HEK293 (cell line): ENCODE measurements around the gene MLLT6.

Source experiments
- CTCF ChIA-PET: fragments of 350-600 bp; formaldehyde crosslinking; extraction: SDS; loops from one replicate; lab custom pipeline; 2021; ENCODE audit warnings: antibody characterized with exemption; lab: Yijun Ruan, JAX
- POLR2A ChIA-PET: fragments of 300-600 bp; formaldehyde crosslinking; extraction: SDS; loops from one replicate; lab custom pipeline; 2020; ENCODE audit warnings: antibody characterized with exemption, inconsistent platforms; lab: Yijun Ruan, JAX
- H3K27ac ChIP-seq: fragments of 200-500 bp; sonication (Bioruptor generic); 2 replicates; pipeline ENCODE4 v1.5.1; 2014; ENCODE audit warnings: low read depth, low read length, control low read depth, inconsistent platforms; ENCODE audit errors: extremely low read depth
- H3K36me3 ChIP-seq, 2 experiments: fragments of 200-500 bp in 1 of 2; sonication (Bioruptor generic) in 1 of 2; 1 replicate in 1 of 2; 2 replicates in 1 of 2; pipeline ENCODE4 v1.5.1; 2014 to 2017; ENCODE audit warnings: inconsistent platforms in 2 of 2, low read length in 2 of 2; ENCODE audit not compliant: control insufficient read depth in 2 of 2, insufficient read depth in 1 of 2
- H3K4me1 ChIP-seq: fragments of 200-500 bp; sonication (Bioruptor generic); 2 replicates; pipeline ENCODE4 v1.5.1; 2014; ENCODE audit warnings: mild to moderate bottlenecking, low read length, inconsistent platforms; ENCODE audit not compliant: control insufficient read depth, insufficient read depth
- H3K4me3 ChIP-seq: 2 replicates; pipeline ENCODE4 v1.5.1; 2011; ENCODE audit warnings: low read depth, mild to moderate bottlenecking, control low read depth, low read length, moderate library complexity
- H3K9me3 ChIP-seq: fragments of 200-500 bp; sonication (Bioruptor generic); 2 replicates; pipeline ENCODE4 v1.5.1; 2014; ENCODE audit warnings: low read depth, low read length, inconsistent platforms; ENCODE audit not compliant: control insufficient read depth, insufficient read depth
- GFI1B ChIP-seq: fragments of 450-650 bp; formaldehyde crosslinking; IDR thresholded peaks from 2 replicates; pipeline ENCODE4 v1.5.1; 2016; ENCODE audit warnings: missing biosample characterization, missing genetic modification characterization
- GLIS2 ChIP-seq: fragments of 450-650 bp; formaldehyde crosslinking; IDR thresholded peaks from 2 replicates; pipeline ENCODE4 v1.5.1; 2016; ENCODE audit warnings: missing biosample characterization, missing genetic modification characterization
- KLF7 ChIP-seq: fragments of 450-650 bp; formaldehyde crosslinking; IDR thresholded peaks from 2 replicates; pipeline ENCODE4 v1.5.1; 2016; ENCODE audit warnings: missing biosample characterization, missing genetic modification characterization, borderline replicate concordance
- MZF1 ChIP-seq: fragments of 450-650 bp; formaldehyde crosslinking; IDR thresholded peaks from 2 replicates; pipeline ENCODE4 v1.5.1; 2017; ENCODE audit warnings: missing biosample characterization, missing genetic modification characterization, borderline replicate concordance
- SP2 ChIP-seq: fragments of 450-650 bp; formaldehyde crosslinking; IDR thresholded peaks from 2 replicates; pipeline ENCODE4 v1.5.1; 2016; ENCODE audit warnings: missing biosample characterization, missing genetic modification characterization
- ZIC2 ChIP-seq: fragments of 450-650 bp; formaldehyde crosslinking; IDR thresholded peaks from 2 replicates; pipeline ENCODE4 v1.5.1; 2016; ENCODE audit warnings: missing biosample characterization, missing genetic modification characterization
- ZNF10 ChIP-seq: fragments of 450-650 bp; formaldehyde crosslinking; IDR thresholded peaks from 2 replicates; pipeline ENCODE4 v1.5.1; 2017; ENCODE audit warnings: missing biosample characterization, missing genetic modification characterization
- ZNF146 ChIP-seq: fragments of 450-650 bp; formaldehyde crosslinking; IDR thresholded peaks from 2 replicates; pipeline ENCODE4 v1.5.1; 2016; ENCODE audit warnings: missing biosample characterization, missing genetic modification characterization
- ZNF350 ChIP-seq: fragments of 450-650 bp; formaldehyde crosslinking; IDR thresholded peaks from 2 replicates; pipeline ENCODE4 v1.5.0; 2017; ENCODE audit warnings: missing biosample characterization, mild to moderate bottlenecking, missing genetic modification characterization
- ZNF423 ChIP-seq: fragments of 450-650 bp; formaldehyde crosslinking; IDR thresholded peaks from 2 replicates; pipeline ENCODE4 v1.5.1; 2016; ENCODE audit warnings: missing biosample characterization, missing genetic modification characterization
- ZNF621 ChIP-seq: fragments of 450-650 bp; formaldehyde crosslinking; IDR thresholded peaks from 2 replicates; pipeline ENCODE4 v1.5.1; 2017; ENCODE audit warnings: missing biosample characterization, missing genetic modification characterization
- ZNF624 ChIP-seq: fragments of 450-650 bp; formaldehyde crosslinking; IDR thresholded peaks from 2 replicates; pipeline ENCODE4 v1.5.1; 2017; ENCODE audit warnings: missing biosample characterization, missing genetic modification characterization
- ZNF768 ChIP-seq: fragments of 450-650 bp; formaldehyde crosslinking; IDR thresholded peaks from 2 replicates; pipeline ENCODE4 v1.5.1; 2018; ENCODE audit warnings: missing biosample characterization, mild to moderate bottlenecking, missing genetic modification characterization
- TF ChIP-seq, protein P1 (sequence below): fragments of 450-650 bp; formaldehyde crosslinking; IDR thresholded peaks from 2 replicates; pipeline ENCODE4 v1.5.1; 2016; ENCODE audit warnings: missing biosample characterization, missing genetic modification characterization
- TF ChIP-seq, protein P2 (sequence below): fragments of 450-650 bp; formaldehyde crosslinking; IDR thresholded peaks from 2 replicates; pipeline ENCODE4 v1.5.1; 2016; ENCODE audit warnings: missing biosample characterization, missing genetic modification characterization, borderline replicate concordance
- TF ChIP-seq, protein P3 (sequence below): fragments of 450-650 bp; formaldehyde crosslinking; IDR thresholded peaks from 2 replicates; pipeline ENCODE4 v1.5.1; 2016; ENCODE audit warnings: missing biosample characterization, missing genetic modification characterization
- TF ChIP-seq, protein P4 (sequence below): fragments of 450-650 bp; formaldehyde crosslinking; IDR thresholded peaks from 2 replicates; pipeline ENCODE4 v1.5.1; 2016; ENCODE audit warnings: missing biosample characterization, missing genetic modification characterization
- TF ChIP-seq, protein P5 (sequence below): fragments of 450-650 bp; formaldehyde crosslinking; IDR thresholded peaks from 2 replicates; pipeline ENCODE4 v1.5.1; 2016; ENCODE audit warnings: missing biosample characterization, missing genetic modification characterization

Gene MLLT6

DNA sequence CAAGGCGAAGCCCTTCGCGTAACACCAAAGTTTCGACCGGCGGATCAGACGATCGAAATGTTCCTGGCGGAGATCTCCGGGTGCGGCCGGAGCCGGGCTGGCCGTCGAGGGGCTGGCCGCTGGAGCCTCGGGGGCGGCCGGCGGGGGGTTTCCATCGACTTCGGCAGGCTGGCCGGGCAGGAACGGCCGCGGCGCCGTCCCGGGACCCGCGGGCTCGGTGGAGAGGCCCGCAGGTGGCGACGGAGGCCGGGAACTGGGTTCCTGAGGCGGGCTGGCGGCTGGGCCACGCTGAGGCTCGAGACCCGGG, 31.4 kb upstream of the MLLT6 start:
- ChIA-PET CTCF (interaction anchor here (0.7 to 0.9 kb wide), 3 partner anchors 11 to 165 kb away, joined by 3 to 4 read pairs (median 3); no protein-coding TSS in a partner anchor), POLR2A (interaction anchor here (1.3 kb wide), 1 partner anchor 18 kb away, joined by 3 read pairs; no protein-coding TSS in a partner anchor)
- H3K36me3 ChIP-seq: no peaks in the 10 kb centered on the region
- H3K4me1 ChIP-seq: peaks cover 18% of the 10 kb centered on the region
- peak overlapping the region; percentile 8; the same call in 1 of the 2 replicates for H3K27ac ChIP-seq
- H3K4me3 ChIP-seq: peak overlapping the region; percentile 45
- no peaks in the 10 kb centered on the region for H3K9me3 ChIP-seq
- TF ChIP-seq MZF1 (tag by site-specific recombination) (no peak), ZIC2 (tag by site-specific recombination) (no peak), SP2 (tag by site-specific recombination) (no peak), ZNF624 (no peak), ZNF768 (tag by site-specific recombination) (no peak), ZNF621 (tag by site-specific recombination) (no peak), KLF7 (tag by site-specific recombination) (no peak)
- TF ChIP-seq, protein P1, sequence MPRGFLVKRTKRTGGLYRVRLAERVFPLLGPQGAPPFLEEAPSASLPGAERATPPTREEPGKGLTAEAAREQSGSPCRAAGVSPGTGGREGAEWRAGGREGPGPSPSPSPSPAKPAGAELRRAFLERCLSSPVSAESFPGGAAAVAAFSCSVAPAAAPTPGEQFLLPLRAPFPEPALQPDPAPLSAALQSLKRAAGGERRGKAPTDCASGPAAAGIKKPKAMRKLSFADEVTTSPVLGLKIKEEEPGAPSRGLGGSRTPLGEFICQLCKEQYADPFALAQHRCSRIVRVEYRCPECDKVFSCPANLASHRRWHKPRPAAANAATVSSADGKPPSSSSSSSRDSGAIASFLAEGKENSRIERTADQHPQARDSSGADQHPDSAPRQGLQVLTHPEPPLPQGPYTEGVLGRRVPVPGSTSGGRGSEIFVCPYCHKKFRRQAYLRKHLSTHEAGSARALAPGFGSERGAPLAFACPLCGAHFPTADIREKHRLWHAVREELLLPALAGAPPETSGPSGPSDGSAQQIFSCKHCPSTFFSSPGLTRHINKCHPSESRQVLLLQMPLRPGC (tag by site-specific recombination): no peak

DNA sequence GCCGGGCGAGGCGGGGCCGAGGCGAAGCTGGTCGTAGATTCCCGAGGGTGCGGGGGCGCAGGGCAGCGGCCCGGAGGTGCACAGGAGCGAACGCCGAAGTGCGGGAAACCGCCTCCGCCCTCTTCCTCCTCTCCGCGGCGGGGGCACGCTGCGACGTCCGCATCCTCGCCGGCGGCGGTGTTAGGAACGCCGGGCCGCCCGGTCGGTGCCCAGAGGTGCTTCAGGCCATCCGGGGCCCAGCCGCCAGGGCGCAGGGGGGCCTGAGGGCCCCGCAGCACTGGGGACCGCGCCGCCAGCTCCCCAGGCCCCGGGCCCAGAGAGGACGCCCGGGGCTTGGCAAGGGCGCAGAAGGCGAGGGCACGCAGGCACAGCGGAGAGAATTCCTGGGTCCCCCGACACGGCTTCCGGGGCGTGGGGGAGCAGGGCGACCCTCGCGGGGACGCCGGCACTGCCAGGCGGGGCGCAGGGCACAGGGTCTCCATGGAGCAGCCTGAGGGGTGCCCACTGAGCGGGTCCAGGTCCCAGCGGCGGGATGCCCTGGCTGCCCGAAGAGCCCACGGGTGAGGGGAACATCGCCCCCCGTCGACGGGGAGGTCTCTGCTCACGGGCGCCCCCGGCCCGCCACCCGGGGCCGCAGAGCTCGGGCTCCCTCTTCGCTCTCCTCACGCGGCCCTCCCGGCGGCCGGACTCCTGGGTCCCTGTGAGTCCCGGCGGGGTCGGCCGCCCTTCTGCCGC, 30.9 kb upstream of the MLLT6 start:
- Histone ChIP-seq H3K36me3 (no peaks in the 10 kb centered on the region), H3K9me3 (no peaks in the 10 kb centered on the region), H3K4me3 (peak overlapping the region; percentile 45), H3K27ac (peak overlapping the region; percentile 8; the same call in 1 of the 2 replicates), H3K4me1 (peaks cover 18% of the 10 kb centered on the region)
- ChIA-PET POLR2A (interaction anchor here (1.3 to 1.9 kb wide), 3 partner anchors 14 to 32 kb away, joined by 3 to 8 read pairs (median 3); partner anchors contain the start of gene MLLT6), CTCF (interaction anchor here (0.6 to 4.6 kb wide), 8 partner anchors 11 to 166 kb away, joined by 3 to 60 read pairs (median 4); no protein-coding TSS in a partner anchor)
- TF ChIP-seq ZNF350 (tag by site-specific recombination) (no peak), GFI1B (no peak), ZNF10 (tag by site-specific recombination) (no peak), ZNF423 (no peak), ZNF146 (tag by site-specific recombination) (no peak), GLIS2 (peak; percentile 60; the same call in 1 of the 2 replicates)
- TF ChIP-seq, protein P2, sequence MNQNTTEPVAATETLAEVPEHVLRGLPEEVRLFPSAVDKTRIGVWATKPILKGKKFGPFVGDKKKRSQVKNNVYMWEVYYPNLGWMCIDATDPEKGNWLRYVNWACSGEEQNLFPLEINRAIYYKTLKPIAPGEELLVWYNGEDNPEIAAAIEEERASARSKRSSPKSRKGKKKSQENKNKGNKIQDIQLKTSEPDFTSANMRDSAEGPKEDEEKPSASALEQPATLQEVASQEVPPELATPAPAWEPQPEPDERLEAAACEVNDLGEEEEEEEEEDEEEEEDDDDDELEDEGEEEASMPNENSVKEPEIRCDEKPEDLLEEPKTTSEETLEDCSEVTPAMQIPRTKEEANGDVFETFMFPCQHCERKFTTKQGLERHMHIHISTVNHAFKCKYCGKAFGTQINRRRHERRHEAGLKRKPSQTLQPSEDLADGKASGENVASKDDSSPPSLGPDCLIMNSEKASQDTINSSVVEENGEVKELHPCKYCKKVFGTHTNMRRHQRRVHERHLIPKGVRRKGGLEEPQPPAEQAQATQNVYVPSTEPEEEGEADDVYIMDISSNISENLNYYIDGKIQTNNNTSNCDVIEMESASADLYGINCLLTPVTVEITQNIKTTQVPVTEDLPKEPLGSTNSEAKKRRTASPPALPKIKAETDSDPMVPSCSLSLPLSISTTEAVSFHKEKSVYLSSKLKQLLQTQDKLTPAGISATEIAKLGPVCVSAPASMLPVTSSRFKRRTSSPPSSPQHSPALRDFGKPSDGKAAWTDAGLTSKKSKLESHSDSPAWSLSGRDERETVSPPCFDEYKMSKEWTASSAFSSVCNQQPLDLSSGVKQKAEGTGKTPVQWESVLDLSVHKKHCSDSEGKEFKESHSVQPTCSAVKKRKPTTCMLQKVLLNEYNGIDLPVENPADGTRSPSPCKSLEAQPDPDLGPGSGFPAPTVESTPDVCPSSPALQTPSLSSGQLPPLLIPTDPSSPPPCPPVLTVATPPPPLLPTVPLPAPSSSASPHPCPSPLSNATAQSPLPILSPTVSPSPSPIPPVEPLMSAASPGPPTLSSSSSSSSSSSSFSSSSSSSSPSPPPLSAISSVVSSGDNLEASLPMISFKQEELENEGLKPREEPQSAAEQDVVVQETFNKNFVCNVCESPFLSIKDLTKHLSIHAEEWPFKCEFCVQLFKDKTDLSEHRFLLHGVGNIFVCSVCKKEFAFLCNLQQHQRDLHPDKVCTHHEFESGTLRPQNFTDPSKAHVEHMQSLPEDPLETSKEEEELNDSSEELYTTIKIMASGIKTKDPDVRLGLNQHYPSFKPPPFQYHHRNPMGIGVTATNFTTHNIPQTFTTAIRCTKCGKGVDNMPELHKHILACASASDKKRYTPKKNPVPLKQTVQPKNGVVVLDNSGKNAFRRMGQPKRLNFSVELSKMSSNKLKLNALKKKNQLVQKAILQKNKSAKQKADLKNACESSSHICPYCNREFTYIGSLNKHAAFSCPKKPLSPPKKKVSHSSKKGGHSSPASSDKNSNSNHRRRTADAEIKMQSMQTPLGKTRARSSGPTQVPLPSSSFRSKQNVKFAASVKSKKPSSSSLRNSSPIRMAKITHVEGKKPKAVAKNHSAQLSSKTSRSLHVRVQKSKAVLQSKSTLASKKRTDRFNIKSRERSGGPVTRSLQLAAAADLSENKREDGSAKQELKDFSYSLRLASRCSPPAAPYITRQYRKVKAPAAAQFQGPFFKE: no peak
- TF ChIP-seq, protein P3, sequence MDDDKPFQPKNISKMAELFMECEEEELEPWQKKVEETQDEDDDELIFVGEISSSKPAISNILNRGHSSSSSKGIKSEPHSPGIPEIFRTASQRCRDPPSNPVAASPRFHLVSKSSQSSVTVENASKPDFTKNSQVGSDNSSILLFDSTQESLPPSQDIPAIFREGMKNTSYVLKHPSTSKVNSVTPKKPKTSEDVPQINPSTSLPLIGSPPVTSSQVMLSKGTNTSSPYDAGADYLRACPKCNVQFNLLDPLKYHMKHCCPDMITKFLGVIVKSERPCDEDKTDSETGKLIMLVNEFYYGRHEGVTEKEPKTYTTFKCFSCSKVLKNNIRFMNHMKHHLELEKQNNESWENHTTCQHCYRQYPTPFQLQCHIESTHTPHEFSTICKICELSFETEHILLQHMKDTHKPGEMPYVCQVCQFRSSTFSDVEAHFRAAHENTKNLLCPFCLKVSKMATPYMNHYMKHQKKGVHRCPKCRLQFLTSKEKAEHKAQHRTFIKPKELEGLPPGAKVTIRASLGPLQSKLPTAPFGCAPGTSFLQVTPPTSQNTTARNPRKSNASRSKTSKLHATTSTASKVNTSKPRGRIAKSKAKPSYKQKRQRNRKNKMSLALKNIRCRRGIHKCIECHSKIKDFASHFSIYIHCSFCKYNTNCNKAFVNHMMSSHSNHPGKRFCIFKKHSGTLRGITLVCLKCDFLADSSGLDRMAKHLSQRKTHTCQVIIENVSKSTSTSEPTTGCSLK (tag by site-specific recombination): no peak
- TF ChIP-seq, protein P4, sequence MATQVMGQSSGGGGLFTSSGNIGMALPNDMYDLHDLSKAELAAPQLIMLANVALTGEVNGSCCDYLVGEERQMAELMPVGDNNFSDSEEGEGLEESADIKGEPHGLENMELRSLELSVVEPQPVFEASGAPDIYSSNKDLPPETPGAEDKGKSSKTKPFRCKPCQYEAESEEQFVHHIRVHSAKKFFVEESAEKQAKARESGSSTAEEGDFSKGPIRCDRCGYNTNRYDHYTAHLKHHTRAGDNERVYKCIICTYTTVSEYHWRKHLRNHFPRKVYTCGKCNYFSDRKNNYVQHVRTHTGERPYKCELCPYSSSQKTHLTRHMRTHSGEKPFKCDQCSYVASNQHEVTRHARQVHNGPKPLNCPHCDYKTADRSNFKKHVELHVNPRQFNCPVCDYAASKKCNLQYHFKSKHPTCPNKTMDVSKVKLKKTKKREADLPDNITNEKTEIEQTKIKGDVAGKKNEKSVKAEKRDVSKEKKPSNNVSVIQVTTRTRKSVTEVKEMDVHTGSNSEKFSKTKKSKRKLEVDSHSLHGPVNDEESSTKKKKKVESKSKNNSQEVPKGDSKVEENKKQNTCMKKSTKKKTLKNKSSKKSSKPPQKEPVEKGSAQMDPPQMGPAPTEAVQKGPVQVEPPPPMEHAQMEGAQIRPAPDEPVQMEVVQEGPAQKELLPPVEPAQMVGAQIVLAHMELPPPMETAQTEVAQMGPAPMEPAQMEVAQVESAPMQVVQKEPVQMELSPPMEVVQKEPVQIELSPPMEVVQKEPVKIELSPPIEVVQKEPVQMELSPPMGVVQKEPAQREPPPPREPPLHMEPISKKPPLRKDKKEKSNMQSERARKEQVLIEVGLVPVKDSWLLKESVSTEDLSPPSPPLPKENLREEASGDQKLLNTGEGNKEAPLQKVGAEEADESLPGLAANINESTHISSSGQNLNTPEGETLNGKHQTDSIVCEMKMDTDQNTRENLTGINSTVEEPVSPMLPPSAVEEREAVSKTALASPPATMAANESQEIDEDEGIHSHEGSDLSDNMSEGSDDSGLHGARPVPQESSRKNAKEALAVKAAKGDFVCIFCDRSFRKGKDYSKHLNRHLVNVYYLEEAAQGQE (tag by site-specific recombination): no peak
- TF ChIP-seq, protein P5, sequence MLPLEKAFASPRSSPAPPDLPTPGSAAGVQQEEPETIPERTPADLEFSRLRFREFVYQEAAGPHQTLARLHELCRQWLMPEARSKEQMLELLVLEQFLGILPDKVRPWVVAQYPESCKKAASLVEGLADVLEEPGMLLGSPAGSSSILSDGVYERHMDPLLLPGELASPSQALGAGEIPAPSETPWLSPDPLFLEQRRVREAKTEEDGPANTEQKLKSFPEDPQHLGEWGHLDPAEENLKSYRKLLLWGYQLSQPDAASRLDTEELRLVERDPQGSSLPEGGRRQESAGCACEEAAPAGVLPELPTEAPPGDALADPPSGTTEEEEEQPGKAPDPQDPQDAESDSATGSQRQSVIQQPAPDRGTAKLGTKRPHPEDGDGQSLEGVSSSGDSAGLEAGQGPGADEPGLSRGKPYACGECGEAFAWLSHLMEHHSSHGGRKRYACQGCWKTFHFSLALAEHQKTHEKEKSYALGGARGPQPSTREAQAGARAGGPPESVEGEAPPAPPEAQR (tag by site-specific recombination): no peak
